ENCODE measurements around the gene CUX1.

DNA sequence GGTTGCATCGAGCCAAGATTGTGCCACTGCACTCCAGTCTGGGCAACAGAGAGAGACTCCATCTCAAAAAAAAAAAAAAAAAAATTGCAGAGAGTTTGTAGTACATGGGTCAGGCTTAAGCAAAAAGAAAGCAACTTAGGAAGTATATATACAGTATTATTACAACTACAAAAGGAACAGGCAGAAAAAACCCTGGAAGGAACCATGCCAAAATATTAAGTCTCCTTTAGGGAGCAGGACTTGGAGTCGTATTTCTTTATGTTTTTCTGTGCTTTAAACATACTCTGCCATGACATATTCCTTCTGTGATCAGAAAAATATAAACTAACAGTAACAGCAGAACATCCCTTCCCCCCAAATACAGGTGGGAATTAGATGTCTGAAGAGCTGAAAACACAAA is 144.4 kb downstream of the CUX1 start:
- TF ChIP-seq POLR2A (IDR thresholded peaks at IDR 0.05; ENCODE audit: low read depth, low read length) = no peak
- TF ChIP-seq TAF1 (IDR thresholded peaks at IDR 0.05; ENCODE audit: borderline replicate concordance, low read depth, low read length) = no peak
- TF ChIP-seq POLR2AphosphoS5 (IDR thresholded peaks at IDR 0.05; ENCODE audit: low read depth, low read length) = no peak

All from GM12892 (cell line).